CD4-positive, alpha-beta T cell treated with Interleukin-6 at 100 ng/mL for 8 hours (primary cell): Measurements from ENCODE around the gene FGF3.

ENCODE experiments used
- DNase-seq: peaks from one replicate; pipeline ENCODE4 v3.0.0-alpha.2; 2020; ENCODE audit warnings: mixed read lengths, low spot score

The FGF3 gene

GRCh38 chr11:69818603-69819441 lies at the start of gene FGF3:
TSS of gene FGF3 (minus strand) at chr11:69819416. CDS start at chr11:69818933, 483 bp downstream.
- DNase-seq = no peak

- no peak for DNase-seq
Measured at GRCh38 chr11:69868871-69869270, 49.7 kb upstream of the FGF3 start.

- DNase-seq = no peak
Measured at GRCh38 chr11:69868006-69868810, 49.0 kb upstream of the FGF3 start.

GRCh38 chr11:69867076-69868005 lies 48.1 kb upstream of the FGF3 start:
- DNase-seq = no peak

GRCh38 chr11:69866648-69867047 lies 47.4 kb upstream of the FGF3 start:
- no peak for DNase-seq

GRCh38 chr11:69865707-69866106 lies 46.5 kb upstream of the FGF3 start:
- DNase-seq = no peak

- DNase-seq = no peak
Measured at GRCh38 chr11:69864686-69865661, 45.8 kb upstream of the FGF3 start.

- DNase-seq = no peak
Measured at GRCh38 chr11:69863544-69864200, 44.5 kb upstream of the FGF3 start.

GRCh38 chr11:69862797-69863543 lies 43.8 kb upstream of the FGF3 start:
- DNase-seq = no peak

GRCh38 chr11:69862331-69862771 lies 43.1 kb upstream of the FGF3 start:
- no peak for DNase-seq

- DNase-seq = no peak
Measured at GRCh38 chr11:69861901-69862300, 42.7 kb upstream of the FGF3 start.

GRCh38 chr11:69860796-69861445 lies 41.7 kb upstream of the FGF3 start:
- DNase-seq = no peak

- DNase-seq = no peak
Measured at GRCh38 chr11:69860244-69860643, 41.0 kb upstream of the FGF3 start.

GRCh38 chr11:69859275-69859934 lies 40.2 kb upstream of the FGF3 start:
- DNase-seq = no peak

GRCh38 chr11:69855421-69855820 lies 36.2 kb upstream of the FGF3 start:
- DNase-seq = no peak

GRCh38 chr11:69854713-69855112 lies 35.5 kb upstream of the FGF3 start:
- DNase-seq = no peak

GRCh38 chr11:69852056-69852455 lies 32.8 kb upstream of the FGF3 start:
- DNase-seq = no peak

GRCh38 chr11:69848201-69848600 lies 29.0 kb upstream of the FGF3 start:
- no peak for DNase-seq
